HG03432 (cell line): ENCODE results near the gene ADGRG7.
"Not testable (repeated sequence)": the region's sequence is repeated elsewhere in the genome, so short reads cannot be mapped to it uniquely, and the experiment has no call there.

Experiments
- ATAC-seq: cut with Tn5 transposase; IDR thresholded peaks from one replicate; pipeline ENCODE4 v1.9.1; 2021; ENCODE audit warnings: mild to moderate bottlenecking, moderate library complexity; ENCODE audit not compliant: unreplicated experiment

Gene ADGRG7, protein sequence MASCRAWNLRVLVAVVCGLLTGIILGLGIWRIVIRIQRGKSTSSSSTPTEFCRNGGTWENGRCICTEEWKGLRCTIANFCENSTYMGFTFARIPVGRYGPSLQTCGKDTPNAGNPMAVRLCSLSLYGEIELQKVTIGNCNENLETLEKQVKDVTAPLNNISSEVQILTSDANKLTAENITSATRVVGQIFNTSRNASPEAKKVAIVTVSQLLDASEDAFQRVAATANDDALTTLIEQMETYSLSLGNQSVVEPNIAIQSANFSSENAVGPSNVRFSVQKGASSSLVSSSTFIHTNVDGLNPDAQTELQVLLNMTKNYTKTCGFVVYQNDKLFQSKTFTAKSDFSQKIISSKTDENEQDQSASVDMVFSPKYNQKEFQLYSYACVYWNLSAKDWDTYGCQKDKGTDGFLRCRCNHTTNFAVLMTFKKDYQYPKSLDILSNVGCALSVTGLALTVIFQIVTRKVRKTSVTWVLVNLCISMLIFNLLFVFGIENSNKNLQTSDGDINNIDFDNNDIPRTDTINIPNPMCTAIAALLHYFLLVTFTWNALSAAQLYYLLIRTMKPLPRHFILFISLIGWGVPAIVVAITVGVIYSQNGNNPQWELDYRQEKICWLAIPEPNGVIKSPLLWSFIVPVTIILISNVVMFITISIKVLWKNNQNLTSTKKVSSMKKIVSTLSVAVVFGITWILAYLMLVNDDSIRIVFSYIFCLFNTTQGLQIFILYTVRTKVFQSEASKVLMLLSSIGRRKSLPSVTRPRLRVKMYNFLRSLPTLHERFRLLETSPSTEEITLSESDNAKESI

DNA sequence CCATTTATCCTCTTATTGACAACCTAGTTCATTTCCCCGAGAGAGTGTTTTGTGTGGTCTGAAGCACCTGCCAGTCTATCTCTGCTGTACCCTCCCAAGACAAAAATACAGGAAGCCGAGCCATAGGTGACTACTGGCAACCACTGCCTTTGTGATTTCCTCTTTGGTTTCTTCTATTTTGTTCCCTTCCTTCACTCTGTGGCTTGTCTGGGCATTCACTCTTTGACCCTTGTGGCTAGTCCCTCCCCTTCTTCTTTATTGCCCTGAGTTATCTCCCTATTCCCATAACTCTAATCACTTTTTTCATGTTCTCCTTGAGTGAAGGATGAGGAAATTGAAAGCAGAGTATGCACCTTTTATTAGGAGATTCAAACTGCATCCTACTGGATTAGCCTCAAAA lies at the start of gene ADGRG7:
Gene ADGRG7, plus strand, starts transcription at position 297 of the 400 bp plus-strand sequence. CDS start 256 bp downstream, outside the sequence.
- no peak for ATAC-seq

DNA sequence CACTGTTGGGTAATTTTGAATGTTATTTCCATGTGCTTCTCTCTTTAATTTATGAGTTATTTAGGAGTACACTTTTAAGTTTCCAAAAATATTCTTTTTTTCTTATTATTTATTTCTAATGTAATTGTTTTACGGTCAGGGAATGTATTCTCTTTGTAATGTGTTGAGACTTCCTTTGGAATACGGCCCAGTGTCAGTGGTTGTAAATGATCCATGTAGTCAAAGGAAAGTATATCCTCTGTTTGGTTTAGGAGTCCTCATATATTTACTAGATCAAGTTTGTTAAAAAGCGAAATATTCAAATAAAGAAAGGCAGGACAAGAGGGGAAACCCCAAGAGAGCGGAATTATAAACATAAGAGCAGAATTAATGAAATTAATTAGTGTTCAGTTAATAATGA lies 49.0 kb upstream of the ADGRG7 start:
- ATAC-seq = no peak

DNA sequence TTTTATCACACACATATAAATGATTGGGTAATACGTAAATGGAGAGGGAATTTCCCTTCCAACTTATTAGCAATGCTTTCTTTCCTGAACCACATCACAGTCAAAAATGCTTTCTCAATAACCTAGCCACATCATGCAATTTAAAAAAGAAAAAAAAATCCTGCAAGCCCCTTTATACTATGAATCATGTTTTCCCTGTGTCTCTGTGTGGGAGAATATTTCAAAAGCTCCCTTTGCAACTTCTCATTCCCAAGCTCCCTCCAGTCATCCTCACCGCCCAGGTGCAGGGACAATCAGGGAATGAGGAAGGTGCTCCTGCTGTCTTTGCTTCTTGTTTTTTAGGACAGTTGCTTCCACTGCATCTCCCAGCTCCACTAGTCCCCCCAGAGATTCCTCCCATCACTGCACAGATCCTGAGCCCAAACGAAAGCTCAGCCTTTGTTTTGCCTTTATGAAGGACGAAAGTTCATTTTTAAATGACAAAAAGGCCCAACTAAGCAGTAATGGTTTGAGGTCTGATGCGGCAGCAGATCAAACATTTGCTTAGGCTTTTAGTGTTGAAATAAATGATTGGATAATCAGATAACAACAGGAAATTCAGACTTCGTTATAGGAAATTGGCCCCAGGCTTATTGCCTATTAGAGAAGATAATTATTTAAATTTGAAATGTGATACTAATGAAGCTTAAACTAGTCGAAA lies 47.8 kb upstream of the ADGRG7 start:
- no peak for ATAC-seq

DNA sequence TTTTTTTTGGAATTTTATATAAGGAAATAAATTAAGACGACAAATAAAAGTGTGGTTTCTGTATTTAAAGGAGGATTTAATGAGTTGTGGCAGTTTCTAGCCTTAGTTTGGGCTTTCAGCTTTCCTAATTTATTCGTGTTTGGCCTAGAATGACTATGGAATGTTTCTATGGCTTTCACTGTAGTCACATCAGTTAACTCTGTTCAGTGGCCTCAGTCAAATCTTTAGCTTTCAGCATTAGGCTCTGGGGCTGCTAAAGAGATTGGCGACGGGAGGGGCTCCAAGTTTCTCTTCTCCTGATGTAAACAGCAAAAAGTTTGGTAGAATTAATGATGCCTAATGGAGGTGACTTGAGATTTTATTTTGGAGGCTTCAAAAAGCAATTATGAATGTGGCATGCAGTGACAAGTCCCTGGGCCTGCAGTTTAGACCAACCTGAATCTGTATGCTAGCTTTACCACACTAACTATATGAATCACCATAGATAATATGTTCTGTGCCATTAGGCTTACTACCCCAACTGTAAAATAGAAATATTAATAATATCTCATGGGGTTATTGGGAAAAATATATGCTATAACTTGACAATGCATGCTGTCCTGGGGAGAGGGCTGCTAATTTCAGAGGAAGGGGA lies 47.1 kb upstream of the ADGRG7 start:
- no peak for ATAC-seq

DNA sequence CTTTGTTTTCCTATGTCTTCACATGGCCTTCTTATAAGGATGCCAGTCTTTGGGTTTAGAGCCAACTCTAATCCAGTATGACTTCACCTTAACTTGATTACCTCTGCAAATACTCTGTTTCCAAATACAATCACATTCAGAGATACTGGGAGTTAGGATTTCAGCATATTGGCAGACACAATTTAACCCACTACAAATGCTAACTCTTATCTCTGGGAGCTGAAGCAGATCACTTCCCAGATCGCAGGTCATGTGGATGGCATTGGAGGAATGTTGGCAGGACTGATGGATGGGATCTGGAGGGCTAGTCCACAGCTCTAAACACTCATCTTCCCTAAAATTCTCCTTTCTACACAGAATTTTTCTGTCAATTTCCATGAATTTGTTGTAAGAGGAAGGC lies 46.2 kb upstream of the ADGRG7 start:
- ATAC-seq = no peak

DNA sequence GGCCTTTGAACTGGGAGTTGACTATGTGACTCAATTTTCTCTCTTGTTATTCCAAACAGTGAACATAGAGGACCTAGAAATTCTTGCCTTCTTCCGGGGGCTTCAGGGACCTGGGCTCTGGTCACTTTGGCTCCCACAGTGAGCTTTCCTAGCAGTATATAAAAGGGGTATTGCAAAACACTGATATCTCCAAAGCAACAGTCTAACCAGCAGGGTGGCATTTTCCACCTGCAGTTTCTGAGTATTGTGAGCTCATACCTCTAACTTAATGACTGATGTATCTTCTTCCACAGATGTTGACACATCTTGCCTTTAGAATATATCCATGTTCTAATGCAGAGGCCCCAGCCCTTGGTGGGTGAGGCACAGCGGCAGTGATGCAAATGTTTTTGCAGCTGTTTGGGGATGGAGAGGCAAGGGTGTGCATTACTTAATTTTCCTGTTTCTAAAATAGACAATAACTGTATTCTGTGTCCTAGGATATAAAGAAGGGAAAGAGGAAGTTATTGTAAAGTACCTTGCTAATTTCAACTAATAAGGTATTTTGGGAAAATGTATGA lies 45.7 kb upstream of the ADGRG7 start:
- no peak for ATAC-seq

DNA sequence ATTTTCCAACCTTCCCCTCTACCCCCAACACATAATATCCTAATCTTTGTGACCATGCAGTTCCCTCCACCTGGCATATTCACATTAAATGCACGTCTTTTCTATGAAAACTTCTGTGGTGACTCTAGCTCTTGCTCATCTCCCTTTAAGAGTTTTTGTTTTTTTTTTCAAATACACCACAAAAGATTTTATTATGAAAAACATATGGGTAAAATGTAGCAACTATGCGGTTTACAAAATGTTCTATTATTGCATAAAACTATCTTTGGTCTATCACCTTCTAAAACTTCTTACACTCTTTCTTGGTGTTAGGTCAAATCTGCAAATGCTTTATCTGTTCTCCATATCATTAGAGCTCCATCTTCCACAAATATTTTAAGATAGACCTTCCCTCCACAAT lies 38.6 kb upstream of the ADGRG7 start:
- no peak for ATAC-seq

DNA sequence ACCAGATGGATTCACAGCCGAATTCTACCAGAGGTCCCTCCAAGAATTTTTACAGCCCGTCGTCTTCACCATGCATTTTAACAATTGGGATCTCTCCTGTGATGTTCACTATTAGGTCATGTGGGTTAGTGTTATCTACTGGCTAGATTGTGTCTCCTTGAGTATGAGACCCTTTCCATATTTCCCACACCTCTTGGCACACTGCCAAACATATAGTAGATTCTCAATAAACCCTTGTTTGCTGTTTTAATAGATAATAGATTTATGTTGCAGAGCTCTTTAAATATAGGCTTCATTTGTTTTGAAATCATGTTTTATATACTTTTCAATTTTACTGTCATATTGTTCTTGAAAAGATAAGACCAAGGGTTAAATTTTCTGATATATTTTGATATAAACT lies 34.9 kb upstream of the ADGRG7 start:
- ATAC-seq = no peak

DNA sequence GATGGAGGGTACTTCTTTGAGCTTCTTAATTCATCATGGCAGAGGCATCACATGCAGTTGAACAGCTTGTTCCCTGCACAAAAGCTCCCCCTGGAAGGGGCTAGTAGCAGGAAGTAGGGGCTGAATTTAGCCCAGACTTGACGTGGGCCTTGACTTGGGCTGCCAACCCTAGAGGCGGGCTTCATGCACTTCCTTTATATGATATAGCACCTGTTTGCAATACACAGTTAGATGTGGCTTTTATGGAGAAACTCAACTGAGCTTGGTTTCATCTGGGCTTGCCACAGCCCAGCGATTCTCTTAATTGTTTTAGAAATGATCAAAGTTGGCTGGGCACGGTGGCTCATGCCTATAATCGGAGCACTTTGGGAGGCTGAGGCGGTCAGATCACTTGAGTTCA lies 33.7 kb upstream of the ADGRG7 start:
- ATAC-seq = no peak

DNA sequence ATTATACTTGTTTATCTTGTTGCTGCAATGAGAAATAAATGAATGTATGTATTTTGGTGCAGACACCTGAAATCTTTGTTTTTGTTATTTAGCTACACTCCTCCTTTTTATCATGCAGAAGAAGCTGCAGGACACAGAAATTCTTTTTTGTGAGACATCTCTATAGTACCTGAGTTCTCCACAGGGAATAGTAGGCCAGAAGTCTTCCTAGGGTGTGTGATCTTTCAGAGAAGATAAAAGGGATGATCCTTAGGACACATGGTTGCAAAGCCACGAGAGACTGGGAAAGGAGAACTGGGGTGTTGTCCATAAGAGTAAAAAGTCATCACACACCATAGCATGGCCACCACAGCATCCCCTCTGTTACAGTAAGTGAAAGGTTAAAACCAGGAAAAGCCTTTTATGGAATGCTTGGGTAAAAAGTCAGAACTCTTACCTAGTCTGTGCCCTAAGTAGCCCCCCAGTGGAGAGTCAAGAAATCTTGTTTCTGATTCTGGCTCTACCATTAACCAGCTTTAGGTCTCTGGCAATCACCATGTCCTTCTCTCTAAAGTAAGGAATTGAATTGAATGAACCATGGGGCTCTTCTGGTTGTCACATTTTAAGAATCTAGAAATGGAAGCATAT lies 31.9 kb upstream of the ADGRG7 start:
- ATAC-seq = no peak

DNA sequence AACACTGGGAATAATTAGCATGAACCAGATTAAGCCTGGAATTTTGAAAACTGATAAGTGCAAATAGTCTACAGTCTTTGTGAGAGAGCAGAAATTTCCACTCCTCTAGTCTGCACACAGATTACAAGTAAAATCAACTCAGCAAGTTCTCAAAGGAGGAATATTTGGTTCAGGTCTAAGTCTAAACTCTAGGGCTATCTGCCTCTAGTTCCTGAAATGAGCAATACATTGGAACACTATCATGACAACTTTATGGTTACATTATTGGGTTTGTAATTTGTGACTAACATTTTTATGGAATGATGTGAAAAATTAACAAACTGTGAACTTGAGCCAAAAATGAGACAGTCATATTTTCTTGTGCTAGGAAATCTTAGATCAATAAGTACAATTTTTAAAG lies 30.8 kb upstream of the ADGRG7 start:
- no peak for ATAC-seq

DNA sequence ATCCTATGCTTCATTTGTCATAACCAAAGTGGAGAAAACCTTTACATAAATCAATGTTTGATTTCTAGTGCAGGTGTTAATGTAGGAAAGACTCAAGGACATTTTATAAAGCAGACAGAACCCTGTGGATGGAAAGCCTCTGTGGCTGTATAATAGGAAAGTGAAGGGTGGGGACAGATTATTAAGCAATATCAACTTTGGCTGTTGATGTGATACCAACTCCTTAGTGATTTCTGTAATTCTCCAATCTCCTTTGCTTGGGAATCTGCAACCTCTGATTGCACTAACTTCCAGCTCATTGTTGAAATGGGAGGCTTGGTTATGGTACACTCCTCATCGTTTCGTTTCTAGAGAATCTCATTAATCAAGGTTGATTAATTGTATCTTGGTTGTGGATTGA lies 29.3 kb upstream of the ADGRG7 start:
- no peak for ATAC-seq

DNA sequence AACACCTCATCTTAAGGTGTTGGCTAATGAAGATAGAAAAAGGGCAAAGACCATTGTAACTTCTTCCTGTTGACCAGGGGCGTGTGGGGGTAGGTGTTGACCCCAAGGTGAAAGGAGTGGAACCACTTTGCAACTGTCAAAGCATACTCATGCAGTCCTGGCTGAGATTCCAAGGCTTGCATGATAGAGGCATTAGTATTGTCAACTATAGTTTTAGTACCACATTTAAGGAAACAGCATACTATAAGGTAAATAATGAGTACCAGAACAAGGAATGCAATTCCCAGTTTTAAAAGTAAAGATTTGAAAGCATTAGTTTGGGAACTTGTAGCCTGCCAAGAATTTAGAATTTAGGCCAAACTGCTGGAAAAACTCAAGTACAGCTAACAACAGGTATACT lies 27.8 kb upstream of the ADGRG7 start:
- ATAC-seq = no peak

DNA sequence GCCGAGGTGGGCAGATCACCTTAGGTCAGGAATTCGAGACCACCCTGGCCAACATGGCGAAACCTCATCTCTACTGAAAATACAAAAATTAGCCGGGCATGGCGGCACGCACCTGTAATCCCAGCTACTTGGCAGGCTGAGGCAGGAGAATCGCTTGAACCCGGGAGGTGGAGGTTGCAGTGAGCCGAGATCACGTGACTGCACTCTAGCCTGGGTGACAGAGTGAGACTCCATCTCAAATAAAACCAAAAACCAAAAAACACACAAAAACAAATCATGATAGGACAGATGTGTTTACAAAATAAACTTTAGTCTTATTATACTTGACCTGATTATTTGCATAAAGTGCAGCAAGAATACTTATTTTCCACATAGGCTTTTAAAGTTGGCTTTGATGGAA lies 27.2 kb upstream of the ADGRG7 start:
- ATAC-seq = not testable (repeated sequence)

DNA sequence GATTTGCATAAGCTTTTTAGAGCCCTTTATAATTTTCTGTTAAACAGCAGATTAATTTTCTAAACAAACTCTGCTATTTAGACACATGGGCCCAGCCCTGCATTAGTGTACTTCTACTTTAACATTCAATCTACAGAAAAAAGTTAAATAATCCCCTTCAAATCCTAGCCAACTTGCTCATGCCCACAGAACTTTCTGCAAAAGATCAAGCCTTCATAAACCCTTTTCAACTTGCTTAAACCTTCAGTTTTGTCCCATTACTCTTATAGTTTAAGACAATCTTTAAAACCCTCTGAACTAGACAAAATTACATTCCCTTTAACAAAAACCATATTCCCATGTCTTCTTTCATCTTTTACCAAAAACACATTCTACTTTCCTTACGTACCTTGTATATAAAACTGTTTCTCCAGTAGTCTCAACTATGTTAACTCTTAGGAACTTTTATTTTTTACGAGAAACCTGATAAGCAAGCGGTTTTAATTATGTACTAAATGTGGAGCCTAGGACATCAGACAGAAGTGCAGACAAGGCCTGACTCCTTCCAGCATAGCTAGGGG lies 25.2 kb upstream of the ADGRG7 start:
- ATAC-seq = no peak

DNA sequence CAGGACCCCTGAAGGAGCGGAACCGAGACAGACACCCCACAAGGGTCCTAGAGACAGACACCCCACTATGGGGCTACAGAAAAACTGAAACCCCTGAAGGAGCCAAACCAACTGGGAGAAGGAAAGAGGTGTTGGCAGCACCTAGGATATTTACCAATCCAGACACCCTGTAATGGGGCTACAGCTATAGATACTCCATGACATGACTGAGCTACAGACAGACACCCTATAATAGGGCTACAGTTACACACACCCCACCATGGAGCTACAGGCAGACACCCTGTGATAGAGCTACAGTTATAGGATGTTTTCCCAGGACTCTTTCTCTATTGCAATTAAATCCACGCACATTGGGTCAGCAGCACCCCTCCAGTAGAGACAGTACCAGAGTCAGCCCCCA lies 22.6 kb upstream of the ADGRG7 start:
- ATAC-seq = no peak

DNA sequence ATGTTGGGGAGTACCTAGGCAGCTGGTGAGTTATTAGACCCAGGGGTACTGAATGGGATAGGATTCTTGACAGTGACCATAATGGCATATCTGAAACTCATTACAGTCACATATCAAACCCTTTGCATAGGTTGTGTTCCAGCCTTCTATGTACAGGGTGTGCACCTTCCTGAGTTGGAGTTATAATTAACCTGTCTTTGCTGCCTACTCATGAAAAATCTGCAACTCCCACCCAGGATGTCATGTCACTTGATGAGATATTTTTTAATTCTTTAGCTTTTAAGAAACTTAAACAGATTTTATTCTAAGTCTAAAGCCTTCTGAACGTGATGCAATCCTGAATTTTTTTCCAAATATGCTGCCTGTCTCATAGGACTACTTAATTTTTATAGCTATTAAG lies 21.1 kb upstream of the ADGRG7 start:
- no peak for ATAC-seq

DNA sequence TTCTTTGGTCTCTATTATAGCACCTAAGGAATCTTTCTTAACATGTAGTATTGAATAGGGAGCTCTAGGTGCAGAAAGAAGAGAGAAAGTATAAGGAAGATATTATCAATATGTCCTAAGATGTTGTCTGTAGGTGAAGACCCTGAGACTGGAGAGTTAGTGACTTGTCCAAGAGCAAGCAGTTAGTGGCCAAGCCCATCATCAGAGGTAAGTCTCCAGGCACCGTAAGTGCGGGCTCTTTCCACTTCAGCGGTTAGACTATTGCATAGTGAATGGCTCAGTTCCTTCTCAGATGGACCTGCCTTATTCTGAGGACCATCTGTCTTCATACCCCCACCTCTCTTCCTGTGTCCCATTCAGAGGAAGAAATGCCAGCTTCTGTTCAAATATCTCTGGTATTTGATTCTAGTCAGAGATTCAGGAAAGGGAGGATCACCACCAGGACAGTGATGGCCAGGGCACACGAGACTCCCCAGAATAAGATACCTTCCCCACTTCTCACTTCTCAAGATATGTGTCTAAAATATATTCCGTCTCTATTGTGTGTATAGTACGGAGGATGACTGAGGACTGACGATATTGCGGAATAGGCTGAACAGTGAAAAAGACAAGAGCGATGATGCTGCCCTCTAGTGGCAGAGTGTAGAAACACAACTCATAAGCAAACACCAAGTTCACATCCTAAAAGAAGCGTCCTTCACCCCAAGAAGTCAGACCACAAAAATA lies 19.1 kb upstream of the ADGRG7 start:
- ATAC-seq = peak; percentile 89

DNA sequence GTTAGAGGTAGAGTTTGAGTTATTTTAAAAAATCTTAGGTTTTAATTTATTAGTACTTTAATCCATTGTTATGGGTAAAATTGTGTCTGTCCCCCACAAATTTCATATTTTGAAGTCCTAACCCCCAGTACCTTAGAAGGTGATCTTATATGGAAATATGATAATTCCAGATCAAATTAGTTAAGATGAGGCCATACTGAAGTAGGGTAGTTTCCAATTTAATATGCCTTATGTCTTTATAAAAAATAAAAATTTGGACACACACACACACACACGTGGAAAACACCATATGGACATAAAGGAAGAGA lies 18.6 kb upstream of the ADGRG7 start:
- peak; percentile 6 for ATAC-seq

DNA sequence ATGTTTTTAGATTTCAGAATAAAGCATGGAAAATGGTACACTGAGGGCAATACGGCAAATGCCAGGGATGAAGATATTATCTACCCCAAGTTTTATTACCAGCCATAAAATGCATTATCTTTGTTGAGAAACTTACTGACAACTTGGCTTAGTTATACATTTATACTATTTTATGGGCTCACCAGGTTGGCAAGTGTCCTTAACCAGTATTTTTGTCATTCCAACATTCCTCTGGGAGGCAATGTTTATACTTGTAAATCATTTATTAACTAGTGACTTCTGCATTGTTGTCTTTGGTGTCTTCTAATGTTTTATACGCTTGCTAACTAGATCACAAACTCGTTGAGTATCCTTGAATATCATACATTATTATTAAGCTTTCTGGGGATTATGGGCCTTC lies 18.0 kb upstream of the ADGRG7 start:
- no peak for ATAC-seq
